K562 (cell line): ENCODE data around the gene LSM14B. TPM values are rescaled to one million over a fixed set of nuclear protein-coding genes. Genes with fewer than 3 reads are reported as not detected.
A peak's percentile ranks its signal among the peaks of the same experiment; 100 is the strongest.

Source experiments
- ATAC-seq: fragments of 200-7000 bp; cut with Tn5 transposase; 3 replicates; pipeline ENCODE4 v1.9.1; 2020; ENCODE audit warnings: moderate library complexity
- BruUV-seq: library from RNA; stranded (reverse); fragments of 400-500 nt; replicated peaks from 2 replicates; lab custom pipeline; 2021; lab: Mats Ljungman, UMichigan
- CTCF ChIA-PET: fragments of 300-600 bp; formaldehyde crosslinking; extraction: SDS; loops from one replicate; lab custom pipeline; 2021; ENCODE audit warnings: low intra/inter-chr PET ratio; lab: Yijun Ruan, JAX
- POLR2A ChIA-PET: fragments of 300-600, 350-650 bp; sonication (Branson Sonifier 250); formaldehyde crosslinking; extraction: SDS; loops from one replicate; lab custom pipeline; 2021; ENCODE audit warnings: antibody characterized with exemption, inconsistent platforms; lab: Yijun Ruan, JAX
- DNase-seq, 4 experiments: peaks; one replicate each; pipeline versions ENCODE4 v3.0.0 to v3.0.0-alpha.2; 2011 to 2018; ENCODE audit warnings: low spot score in 3 of 4, mixed read lengths in 3 of 4; ENCODE audit errors: extremely low read depth in 1 of 4
- FAIRE-seq: peaks from 2 replicates; lab custom pipeline; 2011; peaks lifted over from hg19 to GRCh38; lab: Jason Lieb, UNC
- H2AFZ ChIP-seq: 2 replicates; pipeline ENCODE4 v1.6.0; 2011; ENCODE audit warnings: low read depth, low read length, control low read depth, inconsistent platforms
- H3K27ac ChIP-seq: fragments of 200-600 bp; 3 replicates; pipeline ENCODE4 v1.8.0; 2011; ENCODE audit warnings: low read depth, mild to moderate bottlenecking, control low read depth, inconsistent platforms, low read length, moderate library complexity, mixed read lengths; ENCODE audit errors: extremely low read depth
- H3K27me3 ChIP-seq, 2 experiments: fragments of 300-600 bp in 1 of 2; 2 replicates in 1 of 2; 3 replicates in 1 of 2; pipeline versions ENCODE4 v1.6.0 to v1.8.0; 2011; ENCODE audit warnings: inconsistent platforms in 2 of 2, low read length in 2 of 2, mild to moderate bottlenecking in 1 of 2, mixed read lengths in 1 of 2, moderate library complexity in 1 of 2; ENCODE audit not compliant: control insufficient read depth in 2 of 2, insufficient read depth in 2 of 2
- H3K36me3 ChIP-seq: fragments of 300-600 bp; 3 replicates; pipeline ENCODE4 v1.8.0; 2011; ENCODE audit warnings: mild to moderate bottlenecking, low read length, inconsistent platforms; ENCODE audit not compliant: control insufficient read depth, insufficient read depth
- H3K4me1 ChIP-seq, 2 experiments: fragments of 200-600 bp in 1 of 2; replicated peaks in 1 of 2; 2 replicates in 1 of 2; 3 replicates in 1 of 2; pipeline versions ENCODE4 v1.5.1 to v1.8.0; 2011; ENCODE audit warnings: inconsistent platforms in 2 of 2, low read length in 2 of 2, mild to moderate bottlenecking in 1 of 2, mixed read lengths in 1 of 2, moderate library complexity in 1 of 2; ENCODE audit not compliant: control insufficient read depth in 2 of 2, insufficient read depth in 2 of 2
- H3K4me2 ChIP-seq: 2 replicates; pipeline ENCODE4 v1.6.1; 2011; ENCODE audit warnings: low read length, control low read depth, inconsistent platforms, mixed read lengths; ENCODE audit not compliant: insufficient read depth
- H3K4me3 ChIP-seq: fragments of 200-600 bp; sonication (generic), shearing (Covaris generic); 2 replicates; pipeline ENCODE4 v1.5.1; 2016; ENCODE audit warnings: control low read depth, inconsistent platforms
- H3K79me2 ChIP-seq: fragments of 200-600 bp; 3 replicates; pipeline ENCODE4 v1.8.0; 2011; ENCODE audit warnings: low read length, inconsistent platforms; ENCODE audit not compliant: control insufficient read depth, insufficient read depth
- H3K9ac ChIP-seq, 2 experiments: 2 replicates each; pipeline versions ENCODE4 v1.6.0 to v1.6.1; 2011; ENCODE audit warnings: low read depth in 2 of 2, low read length in 2 of 2, control low read depth in 1 of 2, inconsistent platforms in 1 of 2, mild to moderate bottlenecking in 1 of 2, mixed read lengths in 1 of 2; ENCODE audit not compliant: insufficient read depth in 1 of 2
- H3K9me1 ChIP-seq: one replicate; pipeline ENCODE4 v1.6.0; 2011; ENCODE audit warnings: inconsistent platforms, mild to moderate bottlenecking, low read length, moderate library complexity; ENCODE audit not compliant: control insufficient read depth, insufficient read depth
- H3K9me3 ChIP-seq: replicated peaks from 2 replicates; pipeline ENCODE4 v1.5.1; 2011; ENCODE audit warnings: low read depth, low read length, inconsistent platforms; ENCODE audit not compliant: control insufficient read depth, insufficient read depth
- H4K20me1 ChIP-seq: replicated peaks from 2 replicates; pipeline ENCODE4 v1.6.1; 2011; ENCODE audit warnings: low read length, inconsistent platforms, mixed read lengths; ENCODE audit not compliant: control insufficient read depth, insufficient read depth
- FIP1L1 ChIP-seq: fragments of 200-400 bp; formaldehyde crosslinking; IDR thresholded peaks from 2 replicates; pipeline ENCODE4 v1.6.1; 2018; ENCODE audit warnings: mild to moderate bottlenecking, low read depth, low read length; ENCODE audit not compliant: poor library complexity, severe bottlenecking
- HEY1 ChIP-seq: fragments of 250-450 bp; sonication (Bioruptor Pico); IDR thresholded peaks from 2 replicates; pipeline ENCODE4 v1.5.0; 2020; ENCODE audit warnings: mild to moderate bottlenecking, moderate library complexity, borderline replicate concordance
- ILF3 ChIP-seq: fragments of 450-650 bp; IDR thresholded peaks from 2 replicates; pipeline ENCODE4 v1.6.1; 2018; ENCODE audit warnings: antibody characterized with exemption, mild to moderate bottlenecking, moderate library complexity, borderline replicate concordance
- POLR2AphosphoS2 ChIP-seq: IDR thresholded peaks from 2 replicates; pipeline ENCODE4 v1.6.1; 2012; ENCODE audit warnings: low read length, improper control_type of control experiment
- POLR2G ChIP-seq: fragments of 200-400 bp; formaldehyde crosslinking; IDR thresholded peaks from 2 replicates; pipeline ENCODE4 v1.6.1; 2017; ENCODE audit warnings: low read depth, mild to moderate bottlenecking, antibody characterized with exemption, low read length, moderate library complexity
- RBM22 ChIP-seq: fragments of 200-400 bp; formaldehyde crosslinking; IDR thresholded peaks from 2 replicates; pipeline ENCODE4 v1.6.1; 2018; ENCODE audit warnings: low read length, low read depth; ENCODE audit not compliant: poor library complexity, severe bottlenecking
- SUPT5H ChIP-seq: fragments of 450-650 bp; IDR thresholded peaks from 2 replicates; pipeline ENCODE4 v1.6.1; 2016
- ZMIZ1 ChIP-seq, 2 experiments: fragments of 150-350 bp in 1 of 2; IDR thresholded peaks; 2 replicates each; pipeline ENCODE4 v1.6.1; 2012 to 2016; ENCODE audit warnings: low read depth in 2 of 2, low read length in 2 of 2, mild to moderate bottlenecking in 1 of 2, moderate library complexity in 1 of 2
- ZNF316 ChIP-seq: fragments of 450-650 bp; IDR thresholded peaks from 2 replicates; pipeline ENCODE4 v1.6.1; 2016
- WGBS: fragments of 100-300 bp; shearing (Covaris generic); methylation state at CpG from one replicate; pipeline ENCODE4 v1.1.6; 2016; ENCODE audit warnings: low coverage, mixed read lengths; ENCODE audit not compliant: insufficient coverage; ENCODE audit errors: missing lambda C conversion rate; 5-methylcytosine and 5-hydroxymethylcytosine counted together
- in situ Hi-C: fragments of 300-500 bp; cut with MboI; formaldehyde crosslinking; loops from 4 replicates; pipeline ENCODE4 v1.15.0; 2018; ENCODE audit warnings: inconsistent platforms, mixed read lengths
- intact Hi-C: fragments of 100-400 bp; cut with micrococcal nuclease; formaldehyde crosslinking; loops from 2 replicates; pipeline ENCODE4 v1.14.2; 2022
- polyA plus RNA-seq, 8 experiments: library from polyadenylated mRNA; depleted of rRNA in 4 of 8; stranded (reverse) in 5 of 8; unstranded in 3 of 8; fragments of >200 nt; fragmentation: Nextera tagmentation in 2 of 8; fragmentation: Illumina TruSeq in 1 of 8; extraction: Ambion mirVana in 2 of 8; extraction: Trizol in 1 of 8; gene quantifications; 2 replicates each; pipeline versions ENCODE4 v1.2.1 to v1.2.3, GENCODE V29; 2011 to 2014; ENCODE audit warnings: inconsistent platforms in 1 of 8, missing spikeins in 1 of 8
- total RNA-seq, 7 experiments: library from RNA; depleted of rRNA in 6 of 7; stranded (reverse); fragments of >200 nt in 6 of 7; fragmentation: Illumina TruSeq in 2 of 7; extraction: Trizol in 2 of 7; gene quantifications; 2 replicates each; pipeline versions ENCODE4 v1.2.1 to v1.2.3, GENCODE V29; 2011 to 2021; ENCODE audit warnings: low replicate concordance in 1 of 7
- TF ChIP-seq, protein P1 (sequence below): fragments of 250-450 bp; sonication (Bioruptor Pico); IDR thresholded peaks from 2 replicates; pipeline ENCODE4 v1.5.0; 2020; ENCODE audit warnings: mild to moderate bottlenecking

The LSM14B gene
- total and polyA plus RNA-seq, 9 of the 15 experiments (the other 6 are each of a cell fraction or from before 2014, with no cell fraction given): 0.66 to 36.0 (median 20.2) TPM

- H3K9me1 ChIP-seq: no peaks in the 10 kb centered on the region
- BruUV-seq: no TSS peak
- ChIA-PET POLR2A (interaction anchor here (0.6 to 7.8 kb wide), 5 partner anchors 13 to 127 kb away, joined by 3 to 78 read pairs (median 5); partner anchors contain the start of genes LSM14B and TAF4), CTCF (no interaction called here)
- H3K27ac ChIP-seq: no peak overlapping the region
- intact Hi-C loops (no loop called here), in situ Hi-C loops (loop anchor here (5.0 kb wide), 1 partner anchor 116 kb away; no protein-coding TSS in a partner anchor)
- peaks cover 11 to 17% of the 10 kb centered on the region in 2 experiments; a peak in 4 of 5 replicates for H3K4me1 ChIP-seq
- peak; percentile 30 for TF ChIP-seq RBM22
- peak; percentile 53; the same call in 1 of the 2 replicates for TF ChIP-seq POLR2G
- TF ChIP-seq ILF3: no peak
- TF ChIP-seq ZNF316: no peak
- 0 out of 2 replicates have a peak, but pooled peaks have one; percentile 5 for TF ChIP-seq SUPT5H
- 0 out of 2 replicates have a peak, but pooled peaks have one; percentile 33 for TF ChIP-seq POLR2AphosphoS2
- DNase-seq: no peak
- H3K27me3 ChIP-seq: no peaks in the 10 kb centered on the region
- H3K79me2 ChIP-seq: peaks cover 45% of the 10 kb centered on the region
- no peak overlapping the region for H3K4me2 ChIP-seq
- peaks cover 39% of the 10 kb centered on the region for H4K20me1 ChIP-seq
- H3K9ac ChIP-seq: 0 out of 4 replicates have a peak overlapping the region, but pooled peaks of 1 of the 2 experiments have one; percentile 32
- no peak for FAIRE-seq
- no peak for ATAC-seq
- H2AFZ ChIP-seq: no peak overlapping the region
- H3K4me3 ChIP-seq: no peak overlapping the region
- no peaks in the 10 kb centered on the region for H3K9me3 ChIP-seq
- WGBS: over 99% methylated on average over 11 of the region's 11 CpGs
- H3K36me3 ChIP-seq: peaks cover 90% of the 10 kb centered on the region
Observed at GRCh38 chr20:62138204-62138543, 15.9 kb downstream of the LSM14B start.

DNA sequence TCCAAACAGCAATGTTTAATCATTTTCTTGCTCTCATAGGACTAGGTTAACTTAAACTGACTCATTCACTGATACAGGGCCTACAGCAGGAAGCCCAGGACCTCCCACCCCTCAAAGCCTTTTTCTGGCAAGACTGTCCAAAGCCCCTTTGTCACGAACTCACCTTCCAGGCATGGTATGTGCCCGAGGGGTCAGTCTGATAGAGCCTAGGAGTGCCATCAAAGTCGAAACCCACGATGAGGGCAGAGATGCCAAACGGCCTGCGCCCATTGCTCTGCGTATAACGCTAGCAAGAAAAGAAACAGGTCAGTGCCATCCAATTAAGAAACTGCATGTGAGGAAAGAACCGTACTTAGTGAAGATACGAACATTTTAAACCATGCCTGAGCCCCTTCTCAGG, 16.6 kb downstream of the LSM14B start:
- Histone ChIP-seq H3K27me3 (no peaks in the 10 kb centered on the region), H3K27ac (no peak overlapping the region), H3K9me1 (no peaks in the 10 kb centered on the region), H3K4me3 (no peak overlapping the region), H3K79me2 (peaks cover 47% of the 10 kb centered on the region), H3K9ac (no peak overlapping the region), H3K4me2 (no peak overlapping the region), H3K36me3 (peaks cover 82% of the 10 kb centered on the region), H3K4me1 (peaks cover 11 to 16% of the 10 kb centered on the region in 2 experiments; a peak in 4 of 5 replicates), H4K20me1 (peaks cover 36% of the 10 kb centered on the region), H3K9me3 (no peaks in the 10 kb centered on the region), H2AFZ (no peak overlapping the region)
- CTCF ChIA-PET: no interaction called here
- POLR2A ChIA-PET: interaction anchor here (7.8 kb wide), 1 partner anchor 14 kb away, joined by 78 read pairs; the partner anchor contains the start of gene LSM14B
- BruUV-seq: no TSS peak
- WGBS: 97% methylated on average over 10 of the region's 10 CpGs
- TF ChIP-seq ZMIZ1 (IDR thresholded peaks at IDR 0.05; ENCODE audit: low read depth in 2 of 2, low read length in 2 of 2) (no peak), HEY1 (CRISPR knock-in tag) (no peak), FIP1L1 (no peak)
- TF ChIP-seq, protein P1, sequence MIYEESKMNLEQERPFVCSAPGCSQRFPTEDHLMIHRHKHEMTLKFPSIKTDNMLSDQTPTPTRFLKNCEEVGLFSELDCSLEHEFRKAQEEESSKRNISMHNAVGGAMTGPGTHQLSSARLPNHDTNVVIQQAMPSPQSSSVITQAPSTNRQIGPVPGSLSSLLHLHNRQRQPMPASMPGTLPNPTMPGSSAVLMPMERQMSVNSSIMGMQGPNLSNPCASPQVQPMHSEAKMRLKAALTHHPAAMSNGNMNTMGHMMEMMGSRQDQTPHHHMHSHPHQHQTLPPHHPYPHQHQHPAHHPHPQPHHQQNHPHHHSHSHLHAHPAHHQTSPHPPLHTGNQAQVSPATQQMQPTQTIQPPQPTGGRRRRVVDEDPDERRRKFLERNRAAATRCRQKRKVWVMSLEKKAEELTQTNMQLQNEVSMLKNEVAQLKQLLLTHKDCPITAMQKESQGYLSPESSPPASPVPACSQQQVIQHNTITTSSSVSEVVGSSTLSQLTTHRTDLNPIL (CRISPR knock-in tag): no peak
- intact Hi-C loops (no loop called here), in situ Hi-C loops (loop anchor here (5.0 kb wide), 1 partner anchor 117 kb away; no protein-coding TSS in a partner anchor)
- FAIRE-seq (no peak), ATAC-seq (no peak), DNase-seq (no peak)
